Neutrophil (primary cell): ENCODE measurements around the gene GRAMD4.

Experiments
- H3K27ac ChIP-seq: fragments of 200-600 bp; sonication (generic); 2 replicates; pipeline ENCODE4 v1.5.1; 2016; ENCODE audit warnings: mild to moderate bottlenecking, moderate library complexity
- H3K27me3 ChIP-seq: fragments of 200-600 bp; sonication (generic); 2 replicates; pipeline ENCODE4 v1.6.0; 2016; ENCODE audit warnings: mild to moderate bottlenecking
- H3K36me3 ChIP-seq: fragments of 200-600 bp; sonication (generic); 2 replicates; pipeline ENCODE4 v1.5.1; 2017
- H3K4me1 ChIP-seq, 2 experiments: fragments of 200-600 bp in 1 of 2; sonication (generic) in 1 of 2; 1 replicate in 1 of 2; 2 replicates in 1 of 2; pipeline versions ENCODE4 v1.5.1 to v1.6.1; 2013 to 2016; ENCODE audit warnings: low read depth in 1 of 2, low read length in 1 of 2, mild to moderate bottlenecking in 1 of 2, moderate library complexity in 1 of 2; ENCODE audit not compliant: control insufficient read depth in 1 of 2, insufficient read depth in 1 of 2
- H3K4me3 ChIP-seq, 2 experiments: fragments of 200-600 bp in 1 of 2; sonication (generic) in 1 of 2; 1 replicate in 1 of 2; 2 replicates in 1 of 2; pipeline ENCODE4 v1.5.1; 2013 to 2016; ENCODE audit warnings: low read depth in 1 of 2, low read length in 1 of 2, mild to moderate bottlenecking in 1 of 2, moderate library complexity in 1 of 2
- H3K9me3 ChIP-seq: fragments of 200-600 bp; sonication (generic); 2 replicates; pipeline ENCODE4 v1.5.1; 2016
- CTCF ChIP-seq: fragments of 200-600 bp; sonication (generic); IDR thresholded peaks from 2 replicates; pipeline ENCODE4 v1.5.1; 2016; ENCODE audit warnings: antibody characterized with exemption

The GRAMD4 gene

GRCh38 chr22:46586531-46587011 lies 33.6 kb upstream of the GRAMD4 start:
- TF ChIP-seq CTCF = no peak
- Histone ChIP-seq H3K4me1 (peaks cover 17 to 20% of the 10 kb centered on the region in 2 experiments), H3K27ac (peak overlapping the region; percentile 8), H3K36me3 (no peaks in the 10 kb centered on the region), H3K4me3 (no peak overlapping the region), H3K9me3 (no peaks in the 10 kb centered on the region), H3K27me3 (no peaks in the 10 kb centered on the region)

- Histone ChIP-seq H3K27ac (peak overlapping the region; percentile 8), H3K4me3 (no peak overlapping the region), H3K36me3 (no peaks in the 10 kb centered on the region), H3K4me1 (peaks cover 17% of the 10 kb centered on the region in 2 experiments), H3K9me3 (no peaks in the 10 kb centered on the region), H3K27me3 (no peaks in the 10 kb centered on the region)
- TF ChIP-seq CTCF = no peak
Observed at GRCh38 chr22:46587061-46587460, 33.1 kb upstream of the GRAMD4 start.

- Histone ChIP-seq H3K4me1 (peaks cover 21 to 23% of the 10 kb centered on the region in 2 experiments), H3K27ac (peak overlapping the region; percentile 8), H3K9me3 (no peaks in the 10 kb centered on the region), H3K36me3 (no peaks in the 10 kb centered on the region), H3K4me3 (no peak overlapping the region), H3K27me3 (no peaks in the 10 kb centered on the region)
- no peak for TF ChIP-seq CTCF
Observed at GRCh38 chr22:46587492-46588278, 32.5 kb upstream of the GRAMD4 start.

- TF ChIP-seq CTCF = no peak
- H3K36me3 ChIP-seq = no peaks in the 10 kb centered on the region
- H3K27ac ChIP-seq = no peak overlapping the region
- H3K27me3 ChIP-seq = no peaks in the 10 kb centered on the region
- no peaks in the 10 kb centered on the region for H3K9me3 ChIP-seq
- H3K4me1 ChIP-seq = peaks cover 30 to 31% of the 10 kb centered on the region in 2 experiments
- H3K4me3 ChIP-seq = no peak overlapping the region
Observed at GRCh38 chr22:46588279-46589140, 31.7 kb upstream of the GRAMD4 start.

- Histone ChIP-seq H3K9me3 (no peaks in the 10 kb centered on the region), H3K27ac (no peak overlapping the region), H3K27me3 (no peaks in the 10 kb centered on the region), H3K4me1 (peaks cover 34 to 39% of the 10 kb centered on the region in 2 experiments), H3K4me3 (no peak overlapping the region), H3K36me3 (no peaks in the 10 kb centered on the region)
- no peak for TF ChIP-seq CTCF
Observed at GRCh38 chr22:46589141-46589748, 30.9 kb upstream of the GRAMD4 start.
